B cell (primary cell): ENCODE data around the gene ZSCAN21.

Experiments used
- EZH2 ChIP-seq: IDR thresholded peaks from 2 replicates; pipeline ENCODE4 v1.6.1; 2012; ENCODE audit warnings: borderline replicate concordance, low read depth, mild to moderate bottlenecking, moderate library complexity, low read length; ENCODE audit not compliant: insufficient read depth, poor library complexity, severe bottlenecking
- TF ChIP-seq, protein P1 (sequence below): fragments of 200-600 bp; IDR thresholded peaks from one replicate; pipeline ENCODE4 v1.8.0; 2022; ENCODE audit warnings: antibody characterized with exemption, mild to moderate bottlenecking

DNA sequence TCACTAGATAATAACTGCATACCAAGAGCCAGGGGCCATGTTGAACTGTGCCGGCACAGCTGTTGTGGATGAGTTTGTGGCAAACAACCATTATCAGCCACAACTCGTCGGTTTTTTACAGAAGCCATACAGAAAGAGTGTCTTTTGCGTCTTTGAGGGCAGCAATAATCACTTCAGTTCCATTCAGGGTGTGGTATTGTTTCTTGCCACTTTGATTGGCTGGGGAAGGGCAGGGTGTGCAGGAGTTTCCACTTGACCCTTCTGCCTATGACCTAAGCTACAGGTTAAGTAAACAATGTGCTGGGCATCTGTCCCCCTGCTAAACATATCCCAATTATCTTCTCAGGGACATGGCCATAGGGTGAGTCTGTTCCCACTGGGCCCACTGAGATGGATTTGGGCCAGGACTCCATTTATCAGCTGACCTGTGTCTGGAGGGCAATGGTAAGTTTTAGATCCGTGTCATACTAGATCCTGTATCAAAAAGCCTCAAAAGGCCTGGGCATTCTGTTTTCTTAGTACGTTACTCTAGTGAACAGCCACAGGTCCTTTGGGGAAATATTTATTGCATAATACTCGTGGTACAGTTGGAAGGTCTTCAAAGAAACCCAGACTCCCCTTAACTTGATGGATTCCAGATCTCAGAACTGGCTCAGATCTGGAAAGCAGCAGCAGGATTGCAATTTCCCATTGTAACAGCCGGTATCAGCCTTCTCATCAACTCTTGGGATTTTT, 16.0 kb downstream of the ZSCAN21 start:
- TF ChIP-seq, protein P1, sequence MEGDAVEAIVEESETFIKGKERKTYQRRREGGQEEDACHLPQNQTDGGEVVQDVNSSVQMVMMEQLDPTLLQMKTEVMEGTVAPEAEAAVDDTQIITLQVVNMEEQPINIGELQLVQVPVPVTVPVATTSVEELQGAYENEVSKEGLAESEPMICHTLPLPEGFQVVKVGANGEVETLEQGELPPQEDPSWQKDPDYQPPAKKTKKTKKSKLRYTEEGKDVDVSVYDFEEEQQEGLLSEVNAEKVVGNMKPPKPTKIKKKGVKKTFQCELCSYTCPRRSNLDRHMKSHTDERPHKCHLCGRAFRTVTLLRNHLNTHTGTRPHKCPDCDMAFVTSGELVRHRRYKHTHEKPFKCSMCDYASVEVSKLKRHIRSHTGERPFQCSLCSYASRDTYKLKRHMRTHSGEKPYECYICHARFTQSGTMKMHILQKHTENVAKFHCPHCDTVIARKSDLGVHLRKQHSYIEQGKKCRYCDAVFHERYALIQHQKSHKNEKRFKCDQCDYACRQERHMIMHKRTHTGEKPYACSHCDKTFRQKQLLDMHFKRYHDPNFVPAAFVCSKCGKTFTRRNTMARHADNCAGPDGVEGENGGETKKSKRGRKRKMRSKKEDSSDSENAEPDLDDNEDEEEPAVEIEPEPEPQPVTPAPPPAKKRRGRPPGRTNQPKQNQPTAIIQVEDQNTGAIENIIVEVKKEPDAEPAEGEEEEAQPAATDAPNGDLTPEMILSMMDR = no peak
- no peak for TF ChIP-seq EZH2
